Caki2 (cell line): ENCODE results near the gene DBN1. TPM values are rescaled to one million over a fixed set of nuclear protein-coding genes. Genes with fewer than 3 reads are reported as not detected.

Experiments used
- DNase-seq: peaks from one replicate; pipeline ENCODE4 v3.0.0-alpha.2; 2015; ENCODE audit warnings: low read depth
- in situ Hi-C: cut with HindIII; loops from 2 replicates; pipeline ENCODE4 v1.10.0; 2016; ENCODE audit warnings: low sequenced_read_pairs, low pct_unique_long_range_greater_than_20kb, mixed read lengths
- total RNA-seq: library from RNA; depleted of rRNA; stranded (reverse); fragments of >200 nt; shearing (Covaris generic); gene quantifications from 2 replicates; pipeline ENCODE4 v1.2.3, GENCODE V29; 2014; ENCODE audit warnings: low replicate concordance

DBN1 gene
- total RNA-seq, 1 experiment from 2014 or later, result 175 TPM

DNA sequence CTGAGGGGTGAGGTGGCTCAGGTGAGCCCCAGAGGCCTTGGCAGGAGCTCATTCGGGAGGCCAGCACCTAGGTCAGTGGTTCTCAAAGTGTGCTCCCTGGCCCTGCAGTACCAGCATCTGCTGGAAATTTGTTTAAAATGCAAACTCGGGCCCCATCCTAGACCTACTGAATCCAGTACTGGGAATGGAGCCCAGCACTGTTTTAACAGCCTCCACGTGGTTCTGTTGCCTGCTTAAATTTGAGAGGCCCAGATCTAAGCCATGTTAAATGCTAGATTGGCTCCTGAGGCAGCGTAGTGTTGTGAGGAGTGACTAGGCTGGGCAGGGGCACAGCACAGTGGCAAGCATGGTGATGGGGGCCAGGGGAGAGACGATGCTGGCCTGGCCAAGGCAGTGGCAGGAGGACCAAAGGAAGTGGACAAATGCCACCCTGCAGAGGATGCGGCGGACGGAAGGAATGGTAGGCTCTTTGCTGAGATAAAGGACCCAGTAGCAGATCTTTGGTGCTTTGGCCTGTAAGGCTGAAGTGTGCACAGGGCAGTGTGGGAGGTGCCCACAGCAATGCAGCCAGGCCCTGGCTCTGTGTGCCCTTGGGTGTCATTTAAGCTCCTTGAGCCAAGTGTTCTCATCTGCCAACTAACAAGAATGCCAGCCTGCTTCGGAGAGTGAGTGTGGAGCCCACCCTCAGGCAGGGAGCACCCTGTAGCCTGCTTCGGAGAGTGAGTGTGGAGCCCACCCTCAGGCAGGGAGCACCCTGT, 22.6 kb downstream of the DBN1 start:
- in situ Hi-C loops, result no loop called here

DNA sequence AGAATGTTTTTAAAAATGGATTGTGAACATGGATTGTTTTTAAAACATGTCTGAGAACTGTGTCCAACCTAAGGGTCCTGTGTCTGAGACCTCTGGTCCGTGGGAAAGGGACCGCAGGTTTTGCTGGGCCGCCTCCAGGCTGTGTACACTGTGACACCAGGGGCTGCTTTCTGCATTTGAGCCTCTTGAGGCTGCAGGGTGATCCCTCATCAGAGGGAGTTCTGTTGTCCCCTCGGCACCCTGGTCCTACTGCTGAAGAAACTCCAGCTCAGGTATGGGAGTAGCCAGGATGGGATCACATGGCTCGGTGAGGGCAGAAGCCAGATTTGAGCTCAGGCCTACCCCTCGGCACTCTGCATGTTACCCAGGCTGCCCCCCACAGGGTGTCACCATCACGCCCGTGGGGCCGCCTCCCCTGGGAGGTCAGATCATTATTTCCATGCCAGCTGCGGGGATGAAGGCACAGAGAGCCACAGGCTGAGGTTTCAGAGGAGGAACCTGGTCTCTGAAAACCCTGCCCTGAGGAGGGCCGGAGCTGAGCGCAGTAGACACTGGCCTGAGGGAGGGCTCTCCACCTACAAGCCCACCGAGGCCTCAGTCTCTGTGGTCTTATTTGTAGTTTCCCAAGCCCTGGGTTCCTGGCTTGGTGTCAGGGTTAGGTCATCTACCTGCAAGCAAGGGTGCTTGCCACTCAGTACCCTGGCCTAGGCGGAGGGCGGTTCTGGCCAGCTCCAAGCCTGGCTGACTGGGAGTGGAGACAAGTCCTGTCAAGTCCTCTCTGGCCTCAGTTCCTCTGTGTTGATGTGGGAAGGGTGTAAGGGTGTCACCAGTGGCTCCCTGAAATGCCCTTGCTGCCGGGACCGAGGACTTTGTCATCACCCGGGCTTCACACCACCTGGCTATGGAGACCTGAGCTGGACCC, 24.0 kb downstream of the DBN1 start:
- in situ Hi-C loops, result no loop called here
- DNase-seq, result no peak

More for the DNA sequence above, 22.6 kb downstream of the DBN1 start:
- DNase-seq, result no peak

DNA sequence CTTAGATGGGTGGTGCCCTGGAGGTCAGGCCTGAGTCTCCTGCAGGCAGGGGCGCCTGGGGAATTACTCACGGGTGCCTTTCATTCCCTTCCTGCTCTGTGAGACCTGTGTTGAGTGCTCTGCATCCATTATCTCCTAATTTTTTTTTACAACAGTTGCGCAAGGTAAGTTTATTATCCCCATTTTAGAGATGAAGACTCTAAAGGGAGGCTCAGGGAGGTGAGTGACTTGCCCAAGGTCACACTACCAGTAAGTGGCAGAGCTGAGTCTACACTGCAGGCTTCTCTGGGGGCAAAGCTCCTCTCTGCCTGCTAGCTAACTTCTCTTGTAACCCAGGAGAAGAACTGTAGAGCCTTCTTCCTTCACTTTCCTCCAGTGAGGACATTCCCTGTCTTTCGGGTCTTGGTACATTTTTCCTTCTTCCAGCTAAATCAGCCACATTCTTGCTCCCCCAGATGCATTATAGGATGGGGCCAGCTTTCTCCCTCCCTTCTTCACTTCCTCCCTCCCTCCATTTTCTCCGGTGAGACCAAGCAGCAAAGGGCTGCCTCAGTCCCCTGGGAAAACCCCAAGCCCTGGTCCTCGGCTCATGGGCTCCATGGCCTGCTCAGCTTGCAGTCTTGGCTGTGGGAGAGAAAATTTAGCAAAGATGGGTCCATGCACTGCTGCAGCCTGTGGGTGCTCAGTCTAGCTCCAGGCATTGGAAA, 25.0 kb downstream of the DBN1 start:
- no peak for DNase-seq
- in situ Hi-C loops, result no loop called here

DNA sequence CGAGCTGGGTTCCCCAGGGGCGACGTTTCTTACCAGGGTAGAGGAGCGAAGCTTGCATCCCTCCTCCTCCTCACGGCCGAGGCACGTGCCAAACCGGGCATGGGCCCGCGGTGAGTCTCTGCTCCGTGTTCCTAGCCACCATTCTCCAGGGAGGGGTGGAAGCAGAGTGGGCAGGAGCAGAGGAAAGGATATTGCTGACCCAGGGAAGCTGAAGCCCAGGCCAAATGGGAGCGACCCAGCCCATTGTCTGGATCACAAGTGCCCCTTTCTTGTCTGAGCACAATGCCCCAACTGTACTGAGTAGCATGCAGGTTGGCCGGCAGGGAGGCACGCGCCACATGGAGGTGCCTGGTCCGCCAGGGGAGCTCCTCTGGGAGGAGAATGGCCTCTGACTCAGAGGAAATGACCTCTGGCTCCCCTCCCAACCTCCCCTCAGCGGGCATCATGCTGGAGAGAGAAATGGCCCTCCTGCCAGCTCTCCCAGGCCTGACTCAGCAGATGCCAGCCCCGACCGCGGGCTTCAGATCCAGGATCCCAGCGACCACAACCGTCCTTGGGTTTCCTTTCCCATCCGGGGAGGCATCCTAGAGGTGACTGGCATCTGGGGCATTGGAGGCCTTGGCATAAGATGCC, 25.7 kb downstream of the DBN1 start:
- in situ Hi-C loops, result no loop called here
- peak; percentile 96 for DNase-seq

DNA sequence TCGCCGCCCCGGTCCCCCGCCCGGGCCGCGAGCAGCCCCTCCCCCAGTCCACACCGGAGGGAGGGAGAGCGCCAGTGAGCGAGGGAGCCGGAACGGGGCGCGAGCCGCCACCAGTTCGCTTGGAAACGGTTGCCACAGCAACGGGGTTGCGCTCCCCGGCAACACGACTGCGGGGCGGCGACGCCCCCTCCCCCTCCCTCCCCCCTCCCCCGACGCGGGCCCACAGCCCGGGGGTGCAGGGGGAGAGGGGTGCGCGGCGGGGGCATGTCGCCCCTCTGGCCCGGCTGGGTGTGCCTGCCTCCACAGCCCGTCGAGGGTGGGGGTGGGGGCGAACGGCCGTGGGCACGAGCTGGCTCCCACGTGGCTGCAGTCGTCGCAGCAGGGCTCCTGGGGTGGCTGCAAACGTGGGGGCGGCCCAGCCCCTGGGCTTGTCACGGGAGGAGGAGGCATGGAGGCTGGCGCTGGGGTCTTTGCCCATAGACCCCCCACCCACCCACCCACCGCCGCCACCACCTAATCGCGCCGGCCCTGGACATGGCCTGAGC, 26.3 kb downstream of the DBN1 start:
- in situ Hi-C loops, result no loop called here
- DNase-seq, result peak; percentile 65

DNA sequence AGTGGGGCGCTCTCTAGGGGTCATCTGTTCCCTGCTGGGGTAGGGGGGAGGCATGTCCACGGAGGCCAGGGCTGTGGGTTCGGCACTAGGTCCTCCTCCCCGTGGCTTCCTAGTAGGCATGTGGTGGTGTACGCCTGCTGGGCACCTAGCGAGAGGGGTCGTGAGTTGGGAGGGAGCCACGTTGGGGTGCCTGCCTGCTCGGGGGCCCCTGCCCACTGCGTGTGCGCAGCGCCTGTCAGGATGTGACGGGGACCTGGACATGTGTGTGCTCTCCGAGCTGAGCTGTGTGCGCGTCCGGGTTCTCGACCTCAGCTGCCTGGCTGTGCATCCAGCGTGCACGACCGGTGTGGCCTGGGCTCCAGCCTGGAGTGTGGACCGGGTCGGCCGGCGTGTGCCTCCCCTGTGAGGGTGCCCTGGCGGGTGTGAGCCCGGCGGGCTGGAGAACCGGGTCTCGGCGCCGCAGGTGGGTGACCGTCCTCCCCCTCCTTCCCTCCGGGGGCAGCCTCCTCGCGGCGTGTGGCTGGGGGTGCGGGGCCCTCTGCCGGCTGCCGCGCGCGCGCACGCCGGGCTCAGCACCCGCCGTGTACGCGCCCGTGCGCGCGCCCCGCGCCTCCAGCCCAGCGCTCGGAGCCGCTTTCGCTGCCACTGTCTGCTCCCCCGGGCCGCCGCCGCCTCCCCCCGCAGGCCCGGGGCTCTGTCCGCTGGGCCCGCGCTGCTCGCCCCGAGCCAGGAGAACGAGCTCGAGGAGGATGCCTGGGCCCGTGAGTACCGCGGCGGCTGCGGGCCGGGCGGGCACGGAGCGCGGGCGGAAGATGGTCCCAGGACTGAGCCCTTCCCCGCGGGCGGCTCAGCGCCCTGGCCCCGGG, 27.0 kb downstream of the DBN1 start, which contains the start of gene PRR7:
TSS of gene PRR7 (plus strand) at position 615 of the 866 bp plus-strand sequence. CDS start 8,254 bp downstream, outside the sequence.
- DNase-seq, result peak; percentile 78
- in situ Hi-C loops, result no loop called here

DNA sequence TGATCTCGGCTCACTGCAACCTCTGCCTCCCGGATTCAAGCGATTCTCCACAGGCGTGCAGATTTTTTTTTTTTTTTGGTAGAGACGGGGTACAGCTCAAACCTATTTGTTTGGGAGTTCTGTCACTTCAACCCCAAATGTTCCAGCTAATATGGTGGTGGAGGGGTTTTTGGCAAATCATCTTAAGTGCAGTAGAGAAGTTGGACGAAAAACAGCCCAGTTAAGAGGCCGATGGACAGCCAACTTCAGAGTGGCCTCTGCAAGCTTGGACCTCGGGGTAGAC, 27.6 kb downstream of the DBN1 start:
- in situ Hi-C loops, result no loop called here
- no peak for DNase-seq

DNA sequence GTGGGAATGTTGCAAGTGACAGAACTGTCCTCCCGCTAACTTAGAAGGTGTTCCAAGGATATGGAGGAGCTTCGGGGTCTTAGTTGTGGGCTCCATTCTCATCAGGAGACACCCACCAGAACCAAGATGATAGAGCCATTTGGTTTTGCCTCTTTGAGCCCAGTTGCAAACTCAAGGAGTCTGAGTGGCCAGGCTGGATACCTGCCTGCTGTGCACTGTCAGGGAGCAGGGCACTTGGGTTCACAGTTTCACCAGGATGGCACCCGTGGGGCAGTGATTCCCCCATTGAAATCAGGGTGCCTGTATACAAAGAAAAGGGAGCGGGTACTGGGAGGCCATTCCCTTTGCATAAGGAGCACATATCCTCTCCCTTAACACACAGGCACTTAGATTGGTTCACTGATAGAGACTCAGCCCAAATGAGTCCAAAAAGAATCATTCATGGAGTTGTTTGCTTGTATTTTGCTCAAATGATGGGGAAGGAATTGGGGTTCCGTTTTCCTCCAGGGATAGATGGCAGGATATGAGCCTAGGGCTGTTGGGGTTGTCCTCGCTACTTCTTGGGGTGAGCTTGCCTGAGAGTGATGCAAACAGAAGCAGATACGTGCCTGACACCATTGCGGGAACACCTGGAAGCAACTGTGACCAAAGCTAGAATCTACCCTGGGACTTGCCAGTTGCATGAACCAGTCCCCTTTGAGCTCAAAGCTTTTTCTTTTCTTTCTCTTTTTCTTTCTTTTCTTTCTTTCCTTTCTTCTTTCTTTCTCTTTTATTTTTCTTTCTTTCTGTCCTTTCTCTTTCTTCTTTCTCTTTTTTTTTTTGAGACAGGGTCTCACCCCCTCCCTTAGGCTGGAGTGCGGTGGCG, 28.1 kb downstream of the DBN1 start:
- in situ Hi-C loops, result no loop called here
- no peak for DNase-seq

DNA sequence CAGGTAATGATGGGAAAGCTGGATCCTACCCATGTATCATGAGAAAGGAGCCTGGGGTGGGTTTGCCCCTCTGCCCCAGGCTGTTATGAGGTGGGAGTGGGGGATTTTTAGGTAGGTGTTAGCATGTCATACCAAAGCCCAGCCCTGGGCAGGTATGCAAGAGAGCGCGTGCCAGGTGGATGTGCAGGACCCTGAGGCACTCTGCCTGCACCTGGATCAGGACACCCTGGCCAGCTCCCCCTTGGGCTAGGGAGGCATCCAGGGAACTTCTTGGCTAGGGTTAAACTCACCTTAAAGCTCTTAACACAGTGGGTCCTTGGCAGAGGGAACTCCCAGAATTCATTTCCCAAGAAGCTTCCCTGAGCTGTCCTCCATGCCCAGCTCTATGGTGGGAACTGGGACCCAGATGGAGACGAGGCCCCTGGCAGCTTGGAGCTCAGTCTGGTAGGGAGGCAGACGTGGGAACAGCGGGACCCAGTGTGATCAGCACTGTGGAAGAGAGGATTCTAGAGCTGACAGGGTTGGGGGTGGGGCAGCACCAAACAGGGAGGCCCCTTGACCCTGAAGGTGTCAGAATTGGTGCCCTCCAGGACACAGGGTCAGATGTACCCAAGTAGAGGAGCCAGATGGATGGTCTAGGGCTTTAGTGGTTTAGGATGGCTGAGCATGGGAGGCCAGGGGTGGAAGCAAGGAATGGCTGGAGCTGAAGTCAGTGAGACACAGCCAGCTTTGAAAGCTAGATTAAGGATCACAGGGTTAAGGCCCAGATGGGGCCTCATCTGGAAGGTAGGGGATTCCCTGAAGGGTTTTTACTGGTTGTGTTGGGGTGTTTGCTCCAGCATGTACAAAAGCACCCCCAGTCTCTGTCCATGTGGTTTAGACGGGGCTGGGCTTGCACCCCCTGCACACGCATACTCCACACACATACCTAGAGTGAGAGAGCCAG, 29.1 kb downstream of the DBN1 start:
- in situ Hi-C loops, result no loop called here
- no peak for DNase-seq

DNA sequence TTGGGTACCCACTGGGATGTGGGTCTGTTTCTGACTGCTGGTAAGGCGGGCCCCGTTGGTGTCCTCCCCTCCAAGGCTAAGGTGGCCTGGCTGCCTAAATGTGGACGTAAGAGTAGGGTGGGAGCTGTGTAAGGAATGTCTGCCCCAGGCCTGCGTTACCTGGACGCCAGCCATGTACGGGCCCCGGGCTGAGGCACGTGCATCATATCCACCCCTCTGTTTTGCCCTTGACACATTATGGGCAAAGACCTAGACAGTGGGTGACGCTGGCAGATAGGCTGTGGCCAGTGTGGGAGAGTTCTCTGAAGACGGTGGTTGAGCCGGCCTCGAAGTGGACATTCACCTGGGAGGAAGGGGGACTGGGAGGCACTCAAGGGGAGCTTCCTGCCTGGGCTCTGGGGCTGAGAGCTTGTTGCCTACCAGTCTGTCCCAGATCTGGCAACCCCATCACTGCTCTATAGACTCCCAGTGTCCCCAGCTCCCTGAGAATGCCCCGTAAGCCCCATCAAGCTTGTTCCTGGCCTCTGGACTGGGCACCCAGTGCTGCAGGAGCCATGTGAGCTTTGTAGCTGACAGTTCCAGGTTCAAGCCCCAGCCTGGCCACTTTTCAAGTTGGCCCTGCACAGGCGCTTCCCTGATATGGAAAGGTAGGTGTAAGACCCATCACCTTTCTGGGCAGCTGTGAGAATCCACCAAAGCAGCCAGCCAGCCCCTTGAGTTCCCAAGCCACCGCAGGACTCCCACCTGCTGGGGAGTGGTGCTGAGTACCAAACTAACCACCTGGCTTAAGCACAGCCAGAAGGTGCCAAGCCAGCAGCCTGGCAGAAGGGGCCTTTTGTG, 30.1 kb downstream of the DBN1 start:
- DNase-seq, result no peak
- in situ Hi-C loops, result no loop called here

DNA sequence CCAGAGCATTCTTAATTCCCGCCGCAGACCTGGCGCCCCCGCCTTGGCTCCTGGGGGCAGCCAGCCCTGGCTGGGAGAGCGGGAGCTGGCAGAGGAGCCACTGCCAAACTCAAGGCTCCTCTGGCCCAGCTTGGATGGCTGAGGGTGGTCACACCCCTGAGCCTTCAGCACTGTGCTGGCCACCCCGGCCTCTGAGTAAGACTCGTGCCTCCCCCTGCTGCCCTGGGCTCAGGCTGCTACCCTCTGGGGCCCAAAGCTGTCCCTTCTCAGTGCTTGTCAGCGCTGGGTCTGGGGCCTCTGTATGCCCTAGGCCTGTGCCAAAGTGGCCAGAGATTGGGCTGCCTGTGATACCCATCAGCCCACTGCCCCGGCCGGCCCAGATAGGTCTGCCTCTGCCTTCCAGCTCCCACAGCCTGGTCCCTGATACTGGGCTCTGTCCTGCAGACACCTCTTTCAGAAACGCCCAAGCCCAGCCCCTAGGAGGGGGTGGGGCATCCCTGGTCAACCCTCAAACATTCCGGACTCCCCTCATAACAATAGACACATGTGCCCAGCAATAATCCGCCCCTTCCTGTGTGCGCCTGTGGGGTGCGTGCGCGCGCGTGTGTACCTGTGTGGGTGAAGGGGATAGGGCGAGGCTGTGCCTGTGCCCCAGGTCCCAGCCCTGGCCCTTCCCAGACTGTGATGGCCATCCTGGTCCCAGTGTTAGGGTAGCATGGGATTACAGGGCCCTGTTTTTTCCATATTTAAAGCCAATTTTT, 31.2 kb downstream of the DBN1 start:
- in situ Hi-C loops, result no loop called here

DNA sequence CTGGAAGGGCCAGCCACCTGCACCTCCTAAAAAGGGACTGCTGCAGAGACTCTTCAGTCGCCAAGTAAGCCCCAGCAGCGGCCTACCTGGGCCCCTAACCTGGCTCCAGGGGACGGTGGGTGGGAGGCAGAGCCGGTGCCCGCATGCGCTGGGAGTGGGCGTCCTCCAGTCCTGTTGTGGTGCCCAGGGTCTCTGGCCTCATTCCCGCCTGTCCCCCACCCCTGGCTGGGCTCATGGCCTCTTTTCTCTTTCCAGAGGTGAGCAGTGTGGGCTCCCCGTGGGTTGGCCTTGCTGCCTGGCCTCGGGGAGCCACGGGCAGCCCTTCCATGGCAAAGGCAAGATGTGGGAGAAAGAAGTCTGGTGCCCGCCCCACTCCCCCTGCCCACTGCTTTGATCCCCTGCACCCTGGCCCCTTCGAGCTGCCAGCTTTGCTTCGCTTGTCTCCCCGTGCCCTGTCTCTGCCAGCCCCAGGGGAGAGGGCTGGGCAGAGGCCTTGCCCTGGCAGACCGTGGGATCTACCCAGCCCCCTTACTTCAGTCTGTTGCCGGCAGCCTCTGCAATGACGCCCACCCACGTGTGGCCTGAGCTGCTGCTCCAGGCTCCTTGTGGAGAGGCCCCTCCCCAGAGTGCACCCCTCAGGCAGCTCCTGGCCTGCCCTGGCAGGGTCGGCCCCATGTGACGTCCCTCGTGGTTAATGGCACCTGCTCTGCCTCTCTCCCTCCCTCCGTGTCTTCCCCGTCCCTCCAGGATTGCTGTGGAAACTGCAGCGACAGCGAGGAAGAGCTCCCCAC, 32.2 kb downstream of the DBN1 start:
- DNase-seq, result no peak
- in situ Hi-C loops, result no loop called here

More for the DNA sequence above, 31.2 kb downstream of the DBN1 start:
- DNase-seq, result no peak

DNA sequence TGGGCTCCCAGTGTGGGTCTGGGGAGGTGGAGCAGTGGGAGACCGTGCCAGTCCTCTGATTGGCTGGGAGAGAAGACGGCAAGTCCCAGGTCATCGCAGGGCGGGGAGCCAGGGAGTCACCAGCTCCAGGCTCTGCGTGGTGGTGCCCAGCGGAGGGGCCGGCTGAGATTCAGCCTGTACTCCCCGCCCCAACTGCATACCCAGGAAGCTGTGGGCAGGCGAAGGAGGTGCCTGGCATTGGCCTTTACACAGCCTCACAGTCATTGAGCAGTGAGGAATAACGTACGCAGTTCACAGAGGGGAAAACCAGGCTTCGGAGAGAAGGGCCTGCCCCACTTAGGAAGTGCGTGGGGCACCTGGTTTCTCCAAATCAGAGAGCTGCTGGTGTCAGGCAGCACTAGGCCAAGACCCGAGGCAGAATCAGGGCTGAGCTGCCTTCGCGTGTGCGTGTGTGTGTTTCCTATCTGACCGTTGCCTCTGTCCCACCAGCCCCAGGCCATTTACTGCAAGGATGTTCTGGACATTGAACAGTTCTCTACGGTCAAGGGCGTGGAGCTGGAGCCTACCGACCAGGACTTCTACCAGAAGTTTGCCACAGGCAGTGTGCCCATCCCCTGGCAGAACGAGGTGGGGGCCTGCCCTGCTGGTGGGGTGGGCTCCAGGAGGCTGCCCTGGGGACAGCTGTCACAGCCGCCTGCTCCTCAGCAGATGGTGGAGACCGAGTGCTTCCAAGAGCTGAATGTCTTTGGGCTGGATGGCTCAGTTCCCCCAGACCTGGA, 33.0 kb downstream of the DBN1 start:
- in situ Hi-C loops, result no loop called here
- DNase-seq, result no peak
